NCI-H1930 (cell line): ENCODE results near the gene URB2.
"Not testable (repeated sequence)": the region's sequence is repeated elsewhere in the genome, so short reads cannot be mapped to it uniquely, and the experiment has no call there.

Experiments used
- DNase-seq, 2 experiments: peaks; one replicate each; lab custom pipeline; 2025; lab: John Stamatoyannopoulos, UW

Gene URB2

GRCh38 chr1:229693129-229693900, 67.3 kb downstream of the URB2 start:
- no peak for DNase-seq

DNA sequence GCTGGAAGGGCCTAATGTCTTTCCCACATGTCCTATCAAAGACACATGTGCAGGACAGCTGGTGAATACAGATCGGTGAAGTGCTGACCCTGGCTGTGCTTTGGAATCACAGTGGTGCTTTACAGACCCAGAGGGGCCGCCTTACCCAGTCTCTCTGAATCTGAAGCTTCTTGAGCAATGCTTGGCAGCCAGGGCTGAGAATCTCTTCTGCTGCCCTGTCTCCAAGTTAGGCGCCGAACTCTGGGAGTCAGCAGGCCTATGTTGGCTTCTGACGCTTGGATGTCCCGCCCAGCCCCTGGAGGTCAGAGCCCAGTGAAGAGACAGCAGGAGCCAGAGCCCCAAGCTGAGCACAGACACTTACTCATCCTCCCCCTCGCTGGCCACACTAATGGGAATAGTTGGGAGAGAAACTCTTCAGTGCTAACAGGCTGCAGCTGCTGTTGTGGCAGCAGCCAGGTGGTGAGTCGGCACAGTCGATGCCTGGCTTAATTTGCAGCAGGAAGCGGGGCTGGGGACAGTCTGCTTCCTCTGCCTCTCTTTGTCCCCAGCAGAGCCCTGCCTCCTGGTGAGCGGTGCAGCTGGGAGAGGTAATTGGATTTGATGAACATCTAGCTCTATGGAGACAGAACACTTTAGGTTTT, 68.1 kb downstream of the URB2 start:
- no peak for DNase-seq

DNA sequence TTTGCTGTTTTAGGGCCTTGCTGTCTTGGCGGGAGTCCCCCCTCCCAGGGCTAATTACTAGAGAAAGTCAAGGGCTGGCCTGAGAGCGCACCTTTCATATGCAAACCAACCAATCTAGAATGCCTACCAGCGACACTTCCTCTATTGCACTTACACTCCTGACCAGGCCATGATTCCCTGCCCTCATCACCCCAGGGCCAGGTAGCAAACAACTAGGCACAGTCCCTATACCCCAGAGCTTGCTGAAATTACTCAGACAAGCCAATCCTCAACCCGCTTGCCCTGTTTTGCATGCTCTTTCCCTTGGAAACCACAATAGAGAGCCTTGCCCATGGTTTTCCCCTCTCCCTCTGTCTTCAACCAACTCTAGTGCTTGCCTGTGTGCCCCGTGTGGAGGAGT, 70.3 kb downstream of the URB2 start:
- DNase-seq = no peak

- no peak for DNase-seq
Measured at GRCh38 chr1:229699613-229700267, 73.7 kb downstream of the URB2 start.

GRCh38 chr1:229704157-229704556, 78.1 kb downstream of the URB2 start:
- no peak for DNase-seq

- not testable (repeated sequence) for DNase-seq
Measured at GRCh38 chr1:229705152-229705551, 79.1 kb downstream of the URB2 start.

DNA sequence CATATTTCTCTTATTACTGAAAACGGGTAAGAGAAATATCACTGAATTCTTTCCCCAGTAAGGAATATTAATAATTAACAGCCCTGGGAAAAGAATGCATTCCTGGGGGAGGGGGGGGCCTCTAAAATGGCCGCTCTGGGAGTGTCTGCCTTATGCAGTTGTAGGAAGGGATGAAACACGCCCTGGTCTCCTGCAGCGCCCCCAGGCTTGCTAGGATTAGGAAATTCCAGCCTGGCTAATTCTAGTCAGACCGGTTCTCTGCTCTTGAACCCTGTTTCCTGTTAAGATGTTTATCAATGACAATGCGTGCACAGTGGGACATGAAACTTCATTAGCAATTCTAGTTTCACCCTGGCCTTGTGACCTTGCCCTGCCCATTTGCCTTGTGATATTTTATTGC, 81.1 kb downstream of the URB2 start:
- not testable (repeated sequence) for DNase-seq

- no peak for DNase-seq
Measured at GRCh38 chr1:229709500-229710013, 83.5 kb downstream of the URB2 start.
